ENCODE measurements around the gene RHOBTB1.

The RHOBTB1 gene

DNA sequence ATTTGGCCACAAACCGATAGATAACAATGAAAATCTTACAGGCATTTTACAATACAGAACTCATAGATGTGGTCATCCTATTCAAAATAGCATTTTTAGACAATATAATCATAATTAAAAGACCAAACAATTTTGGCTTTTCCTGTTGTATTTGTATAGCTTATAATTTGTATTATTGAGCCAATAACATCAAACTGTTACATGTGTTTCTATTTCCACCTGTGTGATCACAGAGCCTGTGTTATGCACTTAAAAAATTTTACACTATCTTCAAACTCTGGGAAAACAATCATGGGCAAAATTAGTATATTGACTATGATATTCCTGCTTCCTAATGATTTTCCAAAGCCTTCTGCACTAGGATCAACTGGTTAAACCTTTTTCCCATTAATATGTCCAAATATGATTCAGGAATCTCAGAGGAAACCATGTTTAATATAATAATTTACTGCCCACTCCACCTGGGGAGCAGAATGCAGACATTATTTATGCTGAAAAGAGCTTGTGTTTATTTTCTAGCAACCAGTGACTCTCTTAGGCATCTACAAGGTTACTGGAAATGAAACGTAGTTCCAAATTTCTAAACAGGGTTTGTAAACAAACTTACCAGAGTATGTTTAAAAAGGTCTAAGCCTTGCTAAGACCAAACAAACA lies 1.7 kb downstream of the RHOBTB1 start:
- Histone ChIP-seq H3K4me2 (ENCODE audit: low read length) (no peak overlapping the region), H3K4me3 (ENCODE audit: low read length) (no peak overlapping the region), H3K27ac (ENCODE audit: low read length) (no peak overlapping the region)

DNA sequence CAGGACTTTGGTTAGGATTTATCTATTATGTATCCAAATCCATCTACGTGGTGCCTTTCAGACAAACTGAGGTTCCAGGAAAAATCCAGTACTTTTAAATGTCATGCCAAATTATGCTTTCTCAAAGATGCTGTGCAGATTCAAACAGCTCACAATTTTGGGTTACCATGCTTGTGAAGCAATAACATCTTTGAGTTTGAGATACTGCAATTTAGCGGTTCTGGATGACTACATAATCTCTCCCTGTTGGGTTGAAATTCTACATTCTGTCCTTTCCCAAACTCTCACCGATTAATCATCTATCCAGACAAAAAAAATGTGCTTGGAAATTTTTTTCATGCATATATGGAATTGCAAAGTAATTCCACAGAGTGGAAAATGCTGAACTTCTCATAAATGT lies 3.5 kb downstream of the RHOBTB1 start:
- Histone ChIP-seq H3K4me2 (ENCODE audit: low read length) (no peak overlapping the region), H3K36me3 (replicated peaks; ENCODE audit: low read depth, low read length) (no peaks in the 10 kb centered on the region), H3K27me3 (ENCODE audit: low read depth, low read length) (no peaks in the 10 kb centered on the region), H3K4me1 (ENCODE audit: low read length) (no peaks in the 10 kb centered on the region), H3K27ac (ENCODE audit: low read length) (no peak overlapping the region), H4K20me1 (ENCODE audit: insufficient read depth, low read length) (no peaks in the 10 kb centered on the region), H2AFZ (ENCODE audit: low read depth, low read length) (no peak overlapping the region), H3K9ac (ENCODE audit: low read length) (no peak overlapping the region), H3K79me2 (ENCODE audit: low read length) (no peaks in the 10 kb centered on the region), H3K4me3 (ENCODE audit: low read length) (no peak overlapping the region), H3K9me3 (ENCODE audit: insufficient read depth, low read length) (no peaks in the 10 kb centered on the region)
- no peak for TF ChIP-seq EZH2phosphoT487 (IDR thresholded peaks at IDR 0.05; ENCODE audit: low read depth)
- TF ChIP-seq, protein P1, sequence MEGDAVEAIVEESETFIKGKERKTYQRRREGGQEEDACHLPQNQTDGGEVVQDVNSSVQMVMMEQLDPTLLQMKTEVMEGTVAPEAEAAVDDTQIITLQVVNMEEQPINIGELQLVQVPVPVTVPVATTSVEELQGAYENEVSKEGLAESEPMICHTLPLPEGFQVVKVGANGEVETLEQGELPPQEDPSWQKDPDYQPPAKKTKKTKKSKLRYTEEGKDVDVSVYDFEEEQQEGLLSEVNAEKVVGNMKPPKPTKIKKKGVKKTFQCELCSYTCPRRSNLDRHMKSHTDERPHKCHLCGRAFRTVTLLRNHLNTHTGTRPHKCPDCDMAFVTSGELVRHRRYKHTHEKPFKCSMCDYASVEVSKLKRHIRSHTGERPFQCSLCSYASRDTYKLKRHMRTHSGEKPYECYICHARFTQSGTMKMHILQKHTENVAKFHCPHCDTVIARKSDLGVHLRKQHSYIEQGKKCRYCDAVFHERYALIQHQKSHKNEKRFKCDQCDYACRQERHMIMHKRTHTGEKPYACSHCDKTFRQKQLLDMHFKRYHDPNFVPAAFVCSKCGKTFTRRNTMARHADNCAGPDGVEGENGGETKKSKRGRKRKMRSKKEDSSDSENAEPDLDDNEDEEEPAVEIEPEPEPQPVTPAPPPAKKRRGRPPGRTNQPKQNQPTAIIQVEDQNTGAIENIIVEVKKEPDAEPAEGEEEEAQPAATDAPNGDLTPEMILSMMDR (IDR thresholded peaks at IDR 0.05; ENCODE audit: low read depth, low read length): no peak

More for the DNA sequence above, 1.7 kb downstream of the RHOBTB1 start:
- Histone ChIP-seq H3K27me3 (ENCODE audit: low read depth, low read length) (no peaks in the 10 kb centered on the region), H3K79me2 (ENCODE audit: low read length) (no peaks in the 10 kb centered on the region), H3K9ac (ENCODE audit: low read length) (no peak overlapping the region), H3K4me1 (ENCODE audit: low read length) (no peaks in the 10 kb centered on the region), H4K20me1 (ENCODE audit: insufficient read depth, low read length) (no peaks in the 10 kb centered on the region), H3K36me3 (replicated peaks; ENCODE audit: low read depth, low read length) (no peaks in the 10 kb centered on the region), H3K9me3 (ENCODE audit: insufficient read depth, low read length) (no peaks in the 10 kb centered on the region), H2AFZ (ENCODE audit: low read depth, low read length) (no peak overlapping the region)
- TF ChIP-seq EZH2phosphoT487 (IDR thresholded peaks at IDR 0.05; ENCODE audit: low read depth): no peak

DNA sequence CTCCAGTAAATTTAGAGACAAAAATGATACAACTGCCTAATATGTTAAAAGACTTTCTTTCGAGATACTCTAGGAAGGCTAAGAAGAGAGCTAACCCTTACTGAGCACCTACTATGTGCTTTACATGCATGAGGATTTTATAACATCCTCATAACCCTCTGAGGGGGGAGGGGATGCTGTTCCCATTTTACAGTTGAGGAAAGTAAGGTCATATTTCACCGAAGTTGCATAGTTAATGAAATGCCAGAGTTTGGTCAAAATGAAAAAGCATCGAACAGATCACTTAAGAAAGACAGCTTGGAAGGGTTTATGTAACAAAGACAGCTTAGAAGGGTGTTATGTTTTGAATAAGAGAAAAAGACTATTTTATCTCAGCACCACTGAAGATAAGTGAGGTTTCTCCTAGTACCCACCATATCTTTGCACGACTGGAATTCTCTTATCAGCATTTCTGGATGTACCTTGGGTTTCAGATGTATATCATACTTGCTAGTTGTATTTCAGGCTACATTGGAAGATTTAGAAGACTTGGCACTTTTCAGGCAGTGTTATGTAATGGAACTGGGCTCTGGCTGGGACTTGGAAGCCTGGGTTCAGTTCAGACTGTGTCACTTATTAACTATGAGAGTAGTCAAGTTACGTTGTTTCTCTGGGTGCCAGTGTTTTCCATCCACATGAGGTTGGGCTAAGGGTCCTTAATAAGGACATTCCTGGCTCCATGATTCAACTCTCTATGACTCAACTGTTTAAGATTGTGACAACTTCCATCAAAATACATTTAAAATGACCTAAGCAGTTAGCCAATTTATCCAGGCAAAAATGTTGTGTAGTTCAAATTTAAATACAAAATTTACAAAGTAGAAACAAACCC lies 6.0 kb downstream of the RHOBTB1 start:
- H3K4me1 ChIP-seq (ENCODE audit: low read length): no peaks in the 10 kb centered on the region
- H3K4me3 ChIP-seq (ENCODE audit: low read length): no peak overlapping the region
- no peak overlapping the region for H3K4me2 ChIP-seq (ENCODE audit: low read length)
- H3K9ac ChIP-seq (ENCODE audit: low read length): no peak overlapping the region
- no peaks in the 10 kb centered on the region for H3K9me3 ChIP-seq (ENCODE audit: insufficient read depth, low read length)
- H3K27me3 ChIP-seq (ENCODE audit: low read depth, low read length): no peaks in the 10 kb centered on the region
- H4K20me1 ChIP-seq (ENCODE audit: insufficient read depth, low read length): no peaks in the 10 kb centered on the region
- H3K79me2 ChIP-seq (ENCODE audit: low read length): no peaks in the 10 kb centered on the region
- TF ChIP-seq, protein P1 (IDR thresholded peaks at IDR 0.05; ENCODE audit: low read depth, low read length): no peak
- no peak for TF ChIP-seq EZH2phosphoT487 (IDR thresholded peaks at IDR 0.05; ENCODE audit: low read depth)
- H3K36me3 ChIP-seq (replicated peaks; ENCODE audit: low read depth, low read length): no peaks in the 10 kb centered on the region
- H3K27ac ChIP-seq (ENCODE audit: low read length): no peak overlapping the region
- no peak overlapping the region for H2AFZ ChIP-seq (ENCODE audit: low read depth, low read length)

DNA sequence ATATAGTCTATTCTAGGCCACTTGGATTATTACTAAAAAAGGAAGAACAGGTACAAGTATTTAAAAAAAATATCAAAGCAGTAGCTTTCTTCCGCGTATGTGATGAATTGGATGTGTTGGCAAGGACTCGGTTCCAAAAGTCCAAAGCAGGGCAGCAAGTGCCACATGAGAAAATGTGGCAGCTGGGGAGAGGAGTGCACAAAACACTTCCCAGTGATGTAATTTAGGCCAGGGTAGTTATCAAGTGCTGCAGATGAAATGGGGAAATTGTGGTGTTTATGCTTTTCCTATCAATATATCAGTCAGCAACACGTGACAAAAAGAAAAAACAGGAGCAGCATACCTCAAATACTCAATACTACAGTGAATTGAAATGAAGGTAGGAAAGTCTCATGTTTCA lies 7.0 kb downstream of the RHOBTB1 start:
- Histone ChIP-seq H4K20me1 (ENCODE audit: insufficient read depth, low read length) (no peaks in the 10 kb centered on the region), H3K79me2 (ENCODE audit: low read length) (no peaks in the 10 kb centered on the region), H3K4me3 (ENCODE audit: low read length) (no peak overlapping the region), H2AFZ (ENCODE audit: low read depth, low read length) (no peak overlapping the region), H3K27ac (ENCODE audit: low read length) (no peak overlapping the region), H3K4me1 (ENCODE audit: low read length) (no peaks in the 10 kb centered on the region), H3K4me2 (ENCODE audit: low read length) (no peak overlapping the region), H3K9me3 (ENCODE audit: insufficient read depth, low read length) (no peaks in the 10 kb centered on the region), H3K27me3 (ENCODE audit: low read depth, low read length) (no peaks in the 10 kb centered on the region), H3K9ac (ENCODE audit: low read length) (no peak overlapping the region), H3K36me3 (replicated peaks; ENCODE audit: low read depth, low read length) (no peaks in the 10 kb centered on the region)
- TF ChIP-seq, protein P1 (IDR thresholded peaks at IDR 0.05; ENCODE audit: low read depth, low read length): no peak
- no peak for TF ChIP-seq EZH2phosphoT487 (IDR thresholded peaks at IDR 0.05; ENCODE audit: low read depth)
